ENCODE measurements around the gene MFSD1.

GRCh38 chr3:158771982-158772381 lies 29.9 kb upstream of the MFSD1 start:
- TF ChIP-seq NFE2L2 (IDR thresholded peaks at IDR 0.05; ENCODE audit: low read depth, low read length) = no peak
- TF ChIP-seq CTCF (conservative IDR thresholded peaks at IDR 0.05; ENCODE audit: low read depth, low read length) = no peak
- no peak for TF ChIP-seq RAD21 (IDR thresholded peaks at IDR 0.05; ENCODE audit: low read length)
- no peak for TF ChIP-seq MXI1 (IDR thresholded peaks at IDR 0.05; ENCODE audit: borderline replicate concordance, low read depth, low read length)
- no peak for TF ChIP-seq MAFK (IDR thresholded peaks at IDR 0.05; ENCODE audit: low read depth, low read length)
- no peak for TF ChIP-seq FOS (IDR thresholded peaks at IDR 0.05; ENCODE audit: low read depth, low read length)
- no peak for TF ChIP-seq MAZ (IDR thresholded peaks at IDR 0.05; ENCODE audit: borderline replicate concordance, low read depth, low read length)
- no peak for TF ChIP-seq CHD1 (IDR thresholded peaks at IDR 0.05; ENCODE audit: low read depth, low read length)
- no peak for TF ChIP-seq USF2 (IDR thresholded peaks at IDR 0.05; ENCODE audit: low read depth, low read length)
- TF ChIP-seq RFX5 (IDR thresholded peaks at IDR 0.05; ENCODE audit: low read depth, low read length) = no peak
- TF ChIP-seq POLR2A (IDR thresholded peaks at IDR 0.05; ENCODE audit: low read depth, low read length) = no peak
- no peak for TF ChIP-seq BHLHE40 (IDR thresholded peaks at IDR 0.05; ENCODE audit: low read depth, low read length)

Measured in IMR-90 (cell line).